DMS79 treated with DMSO at 0.1 percent for 48 hours (cell line): ENCODE measurements around the gene PNMA8B.

Experiments
- DNase-seq: peaks from one replicate; lab custom pipeline; 2025; lab: John Stamatoyannopoulos, UW

The PNMA8B gene

GRCh38 chr19:46456930-46457329 is 38.7 kb downstream of the PNMA8B start:
- no peak for DNase-seq

GRCh38 chr19:46454244-46454643 is 41.4 kb downstream of the PNMA8B start:
- DNase-seq: no peak

- peak; percentile 9 for DNase-seq
Observed at GRCh38 chr19:46453661-46454060, 42.0 kb downstream of the PNMA8B start.

- no peak for DNase-seq
Observed at GRCh38 chr19:46452186-46452585, 43.5 kb downstream of the PNMA8B start.

GRCh38 chr19:46451352-46451751 is 44.3 kb downstream of the PNMA8B start:
- DNase-seq: no peak

- DNase-seq: no peak
Observed at GRCh38 chr19:46450737-46451136, 44.9 kb downstream of the PNMA8B start.

GRCh38 chr19:46449228-46449627 is 46.4 kb downstream of the PNMA8B start:
- no peak for DNase-seq

- no peak for DNase-seq
Observed at GRCh38 chr19:46448601-46449000, 47.1 kb downstream of the PNMA8B start.

GRCh38 chr19:46447824-46448223 is 47.8 kb downstream of the PNMA8B start:
- no peak for DNase-seq

- no peak for DNase-seq
Observed at GRCh38 chr19:46447006-46447405, 48.7 kb downstream of the PNMA8B start.

- DNase-seq: no peak
Observed at GRCh38 chr19:46446021-46446420, 49.6 kb downstream of the PNMA8B start.

GRCh38 chr19:46442808-46443450 is 52.7 kb downstream of the PNMA8B start:
- DNase-seq: no peak

- DNase-seq: no peak
Observed at GRCh38 chr19:46441866-46442265, 53.8 kb downstream of the PNMA8B start.
